Activated naive CD4-positive, alpha-beta T cell treated with anti-CD3 and anti-CD28 coated beads, Interleukin-2, amount 50 U/mL, for 24 hours (primary cell): ENCODE data around the gene SETBP1.

Source experiments
- H3K27ac Mint-ChIP-seq: one replicate; pipeline ENCODE4 v1.8.0; 2021; ENCODE audit warnings: mild to moderate bottlenecking, mixed read lengths
- H3K27me3 Mint-ChIP-seq: one replicate; pipeline ENCODE4 v1.8.0; 2021; ENCODE audit warnings: mixed read lengths
- H3K36me3 Mint-ChIP-seq: one replicate; pipeline ENCODE4 v1.8.0; 2021; ENCODE audit warnings: mixed read lengths
- H3K4me1 Mint-ChIP-seq: one replicate; pipeline ENCODE4 v1.8.0; 2021; ENCODE audit warnings: mixed read lengths
- H3K4me3 Mint-ChIP-seq: one replicate; pipeline ENCODE4 v1.8.0; 2021; ENCODE audit warnings: mild to moderate bottlenecking, mixed read lengths
- H3K9me3 Mint-ChIP-seq: one replicate; pipeline ENCODE4 v1.8.0; 2021; ENCODE audit warnings: mixed read lengths

Gene SETBP1

GRCh38 chr18:44973282-44973681 is 292.6 kb downstream of the SETBP1 start:
- Mint-ChIP-seq H3K9me3 (no peaks in the 10 kb centered on the region), H3K4me1 (no peaks in the 10 kb centered on the region), H3K27ac (no peak overlapping the region), H3K4me3 (no peak overlapping the region), H3K27me3 (no peaks in the 10 kb centered on the region), H3K36me3 (no peaks in the 10 kb centered on the region)

- no peak overlapping the region for H3K4me3 Mint-ChIP-seq
- H3K4me1 Mint-ChIP-seq, result no peaks in the 10 kb centered on the region
- no peaks in the 10 kb centered on the region for H3K36me3 Mint-ChIP-seq
- H3K9me3 Mint-ChIP-seq, result no peaks in the 10 kb centered on the region
- H3K27me3 Mint-ChIP-seq, result no peaks in the 10 kb centered on the region
- no peak overlapping the region for H3K27ac Mint-ChIP-seq
These were observed 293.5 kb downstream of the SETBP1 start for GRCh38 chr18:44974174-44974573.

GRCh38 chr18:44977856-44978255 is 297.2 kb downstream of the SETBP1 start:
- Mint-ChIP-seq H3K9me3 (no peaks in the 10 kb centered on the region), H3K36me3 (no peaks in the 10 kb centered on the region)

GRCh38 chr18:44979748-44980147 is 299.1 kb downstream of the SETBP1 start:
- Mint-ChIP-seq H3K27ac (no peak overlapping the region), H3K36me3 (no peaks in the 10 kb centered on the region), H3K9me3 (no peaks in the 10 kb centered on the region), H3K27me3 (no peaks in the 10 kb centered on the region), H3K4me3 (no peak overlapping the region), H3K4me1 (no peaks in the 10 kb centered on the region)

More at GRCh38 chr18:44977856-44978255, 297.2 kb downstream of the SETBP1 start:
- Mint-ChIP-seq H3K27me3 (no peaks in the 10 kb centered on the region), H3K4me3 (no peak overlapping the region), H3K4me1 (no peaks in the 10 kb centered on the region), H3K27ac (no peak overlapping the region)

- H3K9me3 Mint-ChIP-seq, result no peaks in the 10 kb centered on the region
- no peaks in the 10 kb centered on the region for H3K27me3 Mint-ChIP-seq
- no peaks in the 10 kb centered on the region for H3K4me1 Mint-ChIP-seq
- H3K27ac Mint-ChIP-seq, result no peak overlapping the region
- H3K4me3 Mint-ChIP-seq, result no peak overlapping the region
- no peaks in the 10 kb centered on the region for H3K36me3 Mint-ChIP-seq
These were observed 300.4 kb downstream of the SETBP1 start for GRCh38 chr18:44981121-44981520.

- no peak overlapping the region for H3K27ac Mint-ChIP-seq
- no peaks in the 10 kb centered on the region for H3K27me3 Mint-ChIP-seq
- no peaks in the 10 kb centered on the region for H3K4me1 Mint-ChIP-seq
- peaks cover 5% of the 10 kb centered on the region for H3K9me3 Mint-ChIP-seq
- no peak overlapping the region for H3K4me3 Mint-ChIP-seq
- H3K36me3 Mint-ChIP-seq, result no peaks in the 10 kb centered on the region
These were observed 306.2 kb downstream of the SETBP1 start for GRCh38 chr18:44986933-44987332.

GRCh38 chr18:44987371-44987770 is 306.7 kb downstream of the SETBP1 start:
- Mint-ChIP-seq H3K27ac (no peak overlapping the region), H3K4me1 (no peaks in the 10 kb centered on the region), H3K9me3 (peaks cover 5% of the 10 kb centered on the region), H3K27me3 (no peaks in the 10 kb centered on the region), H3K4me3 (no peak overlapping the region), H3K36me3 (no peaks in the 10 kb centered on the region)

- Mint-ChIP-seq H3K4me1 (no peaks in the 10 kb centered on the region), H3K27me3 (no peaks in the 10 kb centered on the region), H3K9me3 (peaks cover 5% of the 10 kb centered on the region), H3K27ac (no peak overlapping the region), H3K4me3 (no peak overlapping the region), H3K36me3 (no peaks in the 10 kb centered on the region)
These were observed 308.3 kb downstream of the SETBP1 start for GRCh38 chr18:44988821-44989587.

DNA sequence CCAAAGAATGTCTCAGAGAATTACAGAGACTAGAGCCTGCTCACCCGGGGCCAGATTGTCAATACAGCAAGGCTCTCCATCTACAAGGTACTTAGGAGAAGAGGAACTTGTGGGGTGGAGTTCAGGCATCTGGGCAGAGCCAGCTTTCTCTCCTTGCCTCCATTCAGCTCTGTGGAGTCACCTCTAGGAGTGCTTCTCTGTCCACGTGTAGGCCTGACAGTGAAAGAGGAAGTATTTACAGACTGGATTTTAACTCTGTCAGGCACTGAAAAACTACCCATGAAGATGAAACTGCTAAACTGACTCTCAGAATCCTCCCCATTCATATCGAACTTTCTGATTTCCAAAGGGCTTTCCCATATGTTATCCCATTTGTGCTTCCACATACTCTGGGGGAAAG is 315.6 kb downstream of the SETBP1 start:
- H3K9me3 Mint-ChIP-seq, result peaks cover 10% of the 10 kb centered on the region
- no peak overlapping the region for H3K4me3 Mint-ChIP-seq

DNA sequence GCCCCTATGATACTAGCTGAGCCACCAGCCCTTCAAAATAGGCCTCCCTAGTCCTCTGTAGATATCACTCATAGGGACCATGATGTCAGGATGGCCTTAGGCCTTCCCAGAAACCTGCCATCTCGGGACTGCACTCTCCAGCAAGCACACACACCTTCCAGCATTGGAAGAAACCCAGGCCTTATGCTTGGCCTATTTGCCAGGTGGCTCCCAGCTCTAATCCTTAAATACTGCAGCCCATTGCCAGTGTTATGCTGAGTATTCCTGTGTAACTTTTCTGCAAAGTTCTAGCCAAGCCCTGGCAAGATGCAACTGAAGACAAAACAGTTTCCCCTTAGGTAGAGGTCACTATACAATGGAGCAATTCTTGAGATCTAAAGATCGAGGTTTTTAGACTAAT is 316.5 kb downstream of the SETBP1 start:
- peaks cover 2% of the 10 kb centered on the region for H3K36me3 Mint-ChIP-seq
- H3K9me3 Mint-ChIP-seq, result peaks cover 10% of the 10 kb centered on the region
- H3K27me3 Mint-ChIP-seq, result no peaks in the 10 kb centered on the region
- no peaks in the 10 kb centered on the region for H3K4me1 Mint-ChIP-seq
- no peak overlapping the region for H3K4me3 Mint-ChIP-seq
- no peak overlapping the region for H3K27ac Mint-ChIP-seq

More for the DNA sequence above, 315.6 kb downstream of the SETBP1 start:
- Mint-ChIP-seq H3K36me3 (peaks cover 2% of the 10 kb centered on the region), H3K4me1 (no peaks in the 10 kb centered on the region), H3K27ac (no peak overlapping the region), H3K27me3 (no peaks in the 10 kb centered on the region)

- H3K36me3 Mint-ChIP-seq, result peaks cover 2% of the 10 kb centered on the region
- H3K4me3 Mint-ChIP-seq, result no peak overlapping the region
- no peak overlapping the region for H3K27ac Mint-ChIP-seq
- H3K4me1 Mint-ChIP-seq, result no peaks in the 10 kb centered on the region
- peaks cover 10% of the 10 kb centered on the region for H3K9me3 Mint-ChIP-seq
- H3K27me3 Mint-ChIP-seq, result no peaks in the 10 kb centered on the region
These were observed 317.7 kb downstream of the SETBP1 start for GRCh38 chr18:44998360-44998759.

DNA sequence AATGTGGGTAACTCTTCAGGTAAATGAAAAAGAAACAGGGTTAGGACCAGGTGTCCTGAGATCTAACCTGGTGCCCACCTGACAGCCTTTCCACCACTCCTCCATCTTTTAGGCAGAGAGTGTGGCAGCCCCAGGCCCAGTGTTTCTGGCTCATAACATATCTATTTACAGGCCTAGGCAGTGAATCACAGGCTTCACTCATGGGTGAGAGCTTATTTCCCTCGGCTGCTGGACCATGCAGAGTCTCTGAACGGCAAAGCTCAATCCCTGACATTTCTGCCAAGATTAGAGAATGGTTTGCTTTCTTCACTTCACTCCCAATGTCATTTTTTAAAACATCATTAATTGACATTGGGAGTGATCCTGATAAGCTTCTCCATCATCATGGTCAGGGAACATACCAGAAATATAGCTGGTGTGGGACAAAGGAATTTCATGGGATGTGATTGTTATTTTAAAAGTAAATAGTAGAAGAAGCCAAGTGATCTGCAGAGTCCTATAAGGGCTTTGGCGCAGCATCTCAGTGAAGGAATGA is 323.9 kb downstream of the SETBP1 start:
- H3K27me3 Mint-ChIP-seq, result no peaks in the 10 kb centered on the region
- H3K36me3 Mint-ChIP-seq, result no peaks in the 10 kb centered on the region
- H3K27ac Mint-ChIP-seq, result no peak overlapping the region
- no peaks in the 10 kb centered on the region for H3K9me3 Mint-ChIP-seq
- H3K4me1 Mint-ChIP-seq, result no peaks in the 10 kb centered on the region
- no peak overlapping the region for H3K4me3 Mint-ChIP-seq

DNA sequence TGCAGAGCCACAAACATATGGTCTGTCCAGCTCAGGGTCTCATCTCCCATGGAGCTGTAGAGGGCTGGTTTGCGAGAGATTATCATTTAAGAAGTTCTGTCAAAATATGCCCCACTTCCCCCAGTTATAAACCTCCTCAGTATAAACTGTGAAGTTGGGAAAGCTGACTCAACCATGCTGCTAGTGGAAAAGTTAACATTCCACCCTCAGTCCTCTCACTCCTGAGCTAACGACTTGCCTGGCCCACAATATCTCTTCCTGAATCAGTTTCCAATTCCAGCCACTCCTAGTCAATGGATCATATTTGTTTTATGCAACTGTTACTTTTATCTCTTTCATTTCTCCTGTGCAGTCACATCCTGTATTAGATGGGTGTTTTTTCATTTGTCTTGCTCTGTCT is 326.2 kb downstream of the SETBP1 start:
- Mint-ChIP-seq H3K27me3 (no peaks in the 10 kb centered on the region), H3K4me1 (no peaks in the 10 kb centered on the region), H3K4me3 (no peak overlapping the region), H3K36me3 (no peaks in the 10 kb centered on the region), H3K27ac (no peak overlapping the region), H3K9me3 (no peaks in the 10 kb centered on the region)

DNA sequence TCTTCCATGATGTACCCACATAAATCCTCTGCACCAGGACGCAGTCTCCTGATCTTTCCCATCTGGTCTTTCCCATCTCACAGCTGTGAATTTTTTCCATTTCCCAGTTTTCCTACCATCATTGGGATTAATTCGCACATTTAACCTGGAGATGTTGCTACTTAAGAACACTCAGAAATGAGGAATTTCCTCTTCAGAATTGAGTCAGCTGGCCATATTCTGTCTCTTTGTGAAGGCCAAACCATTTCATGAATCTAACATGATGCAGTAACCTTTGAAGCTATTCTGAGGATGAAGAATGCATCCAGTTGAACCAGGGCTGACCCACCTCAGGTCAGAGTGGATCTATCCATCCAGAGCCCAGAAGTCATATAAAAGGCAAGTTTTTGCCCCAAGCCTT is 326.8 kb downstream of the SETBP1 start:
- Mint-ChIP-seq H3K36me3 (no peaks in the 10 kb centered on the region), H3K9me3 (no peaks in the 10 kb centered on the region), H3K27me3 (no peaks in the 10 kb centered on the region), H3K4me1 (no peaks in the 10 kb centered on the region), H3K4me3 (no peak overlapping the region), H3K27ac (no peak overlapping the region)

GRCh38 chr18:45008694-45009413 is 328.2 kb downstream of the SETBP1 start:
- H3K27me3 Mint-ChIP-seq, result no peaks in the 10 kb centered on the region
- no peaks in the 10 kb centered on the region for H3K4me1 Mint-ChIP-seq
- no peaks in the 10 kb centered on the region for H3K36me3 Mint-ChIP-seq
- no peak overlapping the region for H3K27ac Mint-ChIP-seq
- no peaks in the 10 kb centered on the region for H3K9me3 Mint-ChIP-seq
- no peak overlapping the region for H3K4me3 Mint-ChIP-seq

GRCh38 chr18:45009756-45010155 is 329.1 kb downstream of the SETBP1 start:
- no peak overlapping the region for H3K27ac Mint-ChIP-seq

More at GRCh38 chr18:45009756-45010155, 329.1 kb downstream of the SETBP1 start:
- H3K36me3 Mint-ChIP-seq, result no peaks in the 10 kb centered on the region
- H3K27me3 Mint-ChIP-seq, result no peaks in the 10 kb centered on the region
- no peak overlapping the region for H3K4me3 Mint-ChIP-seq
- H3K4me1 Mint-ChIP-seq, result no peaks in the 10 kb centered on the region
- H3K9me3 Mint-ChIP-seq, result no peaks in the 10 kb centered on the region
